HepG2 (cell line): Measurements from ENCODE around the gene SLC2A10. TPM values are rescaled to one million over a fixed set of nuclear protein-coding genes. Genes with fewer than 3 reads are reported as not detected.

Experiments
- ADNP ChIP-seq: sonication (generic); formaldehyde crosslinking; IDR thresholded peaks from 2 replicates; pipeline ENCODE4 v1.4.0; 2020; ENCODE audit warnings: missing genetic modification reagents
- CBX1 ChIP-seq: IDR thresholded peaks from one replicate; pipeline ENCODE4 v1.6.1; 2016; ENCODE audit warnings: antibody characterized with exemption, low read depth
- CENPX ChIP-seq: sonication (generic); formaldehyde crosslinking; IDR thresholded peaks from 2 replicates; pipeline ENCODE4 v1.9.0; 2021; ENCODE audit warnings: mild to moderate bottlenecking, missing genetic modification reagents, moderate library complexity
- GATAD2A ChIP-seq: IDR thresholded peaks from 2 replicates; pipeline ENCODE4 v1.6.1; 2016
- HIVEP1 ChIP-seq: sonication (generic); formaldehyde crosslinking; IDR thresholded peaks from 2 replicates; pipeline ENCODE4 v1.4.0; 2020; ENCODE audit warnings: mild to moderate bottlenecking, missing genetic modification reagents
- REL ChIP-seq: sonication (generic); formaldehyde crosslinking; conservative IDR thresholded peaks from 2 replicates; pipeline ENCODE4 v1.8.0; 2022; ENCODE audit warnings: mild to moderate bottlenecking, missing genetic modification reagents, moderate library complexity
- RFX5 ChIP-seq: IDR thresholded peaks from 2 replicates; pipeline ENCODE4 v1.6.1; 2011; ENCODE audit warnings: low read depth, low read length, improper control_type of control experiment
- SMARCE1 ChIP-seq: fragments of 450-650 bp; IDR thresholded peaks from 2 replicates; pipeline ENCODE4 v1.6.1; 2017; ENCODE audit warnings: borderline replicate concordance
- SMC3 ChIP-seq: IDR thresholded peaks from 2 replicates; pipeline ENCODE4 v1.6.1; 2011; ENCODE audit warnings: low read length, improper control_type of control experiment
- SMYD3 ChIP-seq: sonication (generic); formaldehyde crosslinking; IDR thresholded peaks from 2 replicates; pipeline ENCODE4 v1.8.1; 2023; ENCODE audit warnings: mild to moderate bottlenecking, missing genetic modification reagents
- ZFP36L1 ChIP-seq: sonication (generic); formaldehyde crosslinking; IDR thresholded peaks from 2 replicates; pipeline ENCODE4 v1.8.0; 2022; ENCODE audit warnings: mild to moderate bottlenecking, missing genetic modification reagents, moderate library complexity
- ZNF232 ChIP-seq: sonication (generic); formaldehyde crosslinking; IDR thresholded peaks from 2 replicates; pipeline ENCODE4 v1.4.0; 2020; ENCODE audit warnings: missing genetic modification reagents, borderline replicate concordance
- ZNF550 ChIP-seq: sonication (generic); formaldehyde crosslinking; IDR thresholded peaks from 2 replicates; pipeline ENCODE4 v1.4.0; 2020; ENCODE audit warnings: mild to moderate bottlenecking, missing genetic modification reagents, borderline replicate concordance
- ZZZ3 ChIP-seq: sonication (generic); formaldehyde crosslinking; IDR thresholded peaks from 2 replicates; pipeline ENCODE4 v1.4.0; 2020; ENCODE audit warnings: missing genetic modification reagents, mild to moderate bottlenecking, borderline replicate concordance
- polyA plus RNA-seq, 8 experiments: library from polyadenylated mRNA; depleted of rRNA in 3 of 8; stranded (reverse) in 7 of 8; unstranded in 1 of 8; fragments of >200 nt; fragmentation: Illumina TruSeq in 4 of 8; extraction: Trizol in 4 of 8; gene quantifications; 2 replicates each; pipeline versions ENCODE4 v1.2.1 to v1.2.3, GENCODE V29; 2011 to 2016; ENCODE audit warnings: low read depth in 4 of 8, missing spikeins in 1 of 8, mixed read lengths in 1 of 8; ENCODE audit not compliant: insufficient read depth in 1 of 8
- total RNA-seq, 5 experiments: library from RNA; depleted of rRNA; stranded (reverse); fragments of >200 nt; fragmentation: Illumina TruSeq; extraction: Trizol; gene quantifications; 2 replicates each; pipeline ENCODE4 v1.2.3, GENCODE V29; 2016; ENCODE audit warnings: low read depth in 1 of 5
- TF ChIP-seq, protein P1 (sequence below): sonication (generic); formaldehyde crosslinking; IDR thresholded peaks from 2 replicates; pipeline ENCODE4 v1.4.0; 2020; ENCODE audit warnings: mild to moderate bottlenecking, missing genetic modification reagents
- TF ChIP-seq, protein P2 (sequence below): sonication (generic); formaldehyde crosslinking; IDR thresholded peaks from 2 replicates; pipeline ENCODE4 v1.9.0; 2021; ENCODE audit warnings: missing genetic modification reagents, borderline replicate concordance
- TF ChIP-seq, protein P3 (sequence below): IDR thresholded peaks from 2 replicates; pipeline ENCODE4 v1.6.1; 2016; ENCODE audit warnings: mild to moderate bottlenecking, missing biosample characterization, missing genetic modification reagents
- TF ChIP-seq, protein P4 (sequence below): sonication (generic); formaldehyde crosslinking; IDR thresholded peaks from 2 replicates; pipeline ENCODE4 v1.5.0; 2020; ENCODE audit warnings: mild to moderate bottlenecking, missing genetic modification reagents
- TF ChIP-seq, protein P5 (sequence below): sonication (generic); formaldehyde crosslinking; IDR thresholded peaks from 2 replicates; pipeline ENCODE4 v1.4.0; 2020; ENCODE audit warnings: mild to moderate bottlenecking, missing genetic modification reagents, borderline replicate concordance

Gene SLC2A10
- total and polyA plus RNA-seq, 2 of the 13 experiments (the other 11 are each of a cell fraction or from before 2014, with no cell fraction given) = 16.0 to 18.4 TPM

DNA sequence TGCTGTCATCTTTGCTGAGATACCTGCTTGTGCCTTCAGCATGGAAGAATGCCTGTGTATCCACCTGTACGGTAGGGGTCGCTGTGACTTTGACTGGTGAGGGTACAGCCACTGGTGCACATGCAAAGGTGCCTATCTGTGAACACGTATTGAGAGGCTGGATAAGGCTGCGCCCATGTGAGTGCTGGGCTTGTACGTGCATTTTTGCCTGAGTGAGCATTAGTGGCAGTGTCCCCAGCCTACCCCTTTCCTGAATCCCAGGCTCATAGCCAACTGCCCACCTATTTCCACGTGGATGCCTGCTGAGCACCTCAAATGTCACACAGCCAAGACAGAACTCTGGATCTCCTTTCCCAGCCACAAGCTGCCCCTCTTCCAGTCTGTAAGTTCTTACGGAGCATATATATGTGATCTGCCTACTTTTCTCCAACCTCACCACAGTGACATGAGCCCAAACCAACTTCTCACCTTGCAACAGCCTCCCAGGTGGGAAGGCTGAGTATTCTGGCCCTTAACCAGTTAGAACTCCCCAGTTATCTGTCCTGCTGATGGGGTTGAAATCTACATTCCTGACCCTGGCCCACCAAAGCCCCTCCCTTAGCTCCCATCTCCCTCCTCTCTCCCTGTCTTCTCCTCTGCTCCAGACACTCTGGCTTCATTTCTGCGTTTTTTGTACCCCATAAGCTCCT, 1.1 kb upstream of the SLC2A10 start (continued):
- TF ChIP-seq, protein P1, sequence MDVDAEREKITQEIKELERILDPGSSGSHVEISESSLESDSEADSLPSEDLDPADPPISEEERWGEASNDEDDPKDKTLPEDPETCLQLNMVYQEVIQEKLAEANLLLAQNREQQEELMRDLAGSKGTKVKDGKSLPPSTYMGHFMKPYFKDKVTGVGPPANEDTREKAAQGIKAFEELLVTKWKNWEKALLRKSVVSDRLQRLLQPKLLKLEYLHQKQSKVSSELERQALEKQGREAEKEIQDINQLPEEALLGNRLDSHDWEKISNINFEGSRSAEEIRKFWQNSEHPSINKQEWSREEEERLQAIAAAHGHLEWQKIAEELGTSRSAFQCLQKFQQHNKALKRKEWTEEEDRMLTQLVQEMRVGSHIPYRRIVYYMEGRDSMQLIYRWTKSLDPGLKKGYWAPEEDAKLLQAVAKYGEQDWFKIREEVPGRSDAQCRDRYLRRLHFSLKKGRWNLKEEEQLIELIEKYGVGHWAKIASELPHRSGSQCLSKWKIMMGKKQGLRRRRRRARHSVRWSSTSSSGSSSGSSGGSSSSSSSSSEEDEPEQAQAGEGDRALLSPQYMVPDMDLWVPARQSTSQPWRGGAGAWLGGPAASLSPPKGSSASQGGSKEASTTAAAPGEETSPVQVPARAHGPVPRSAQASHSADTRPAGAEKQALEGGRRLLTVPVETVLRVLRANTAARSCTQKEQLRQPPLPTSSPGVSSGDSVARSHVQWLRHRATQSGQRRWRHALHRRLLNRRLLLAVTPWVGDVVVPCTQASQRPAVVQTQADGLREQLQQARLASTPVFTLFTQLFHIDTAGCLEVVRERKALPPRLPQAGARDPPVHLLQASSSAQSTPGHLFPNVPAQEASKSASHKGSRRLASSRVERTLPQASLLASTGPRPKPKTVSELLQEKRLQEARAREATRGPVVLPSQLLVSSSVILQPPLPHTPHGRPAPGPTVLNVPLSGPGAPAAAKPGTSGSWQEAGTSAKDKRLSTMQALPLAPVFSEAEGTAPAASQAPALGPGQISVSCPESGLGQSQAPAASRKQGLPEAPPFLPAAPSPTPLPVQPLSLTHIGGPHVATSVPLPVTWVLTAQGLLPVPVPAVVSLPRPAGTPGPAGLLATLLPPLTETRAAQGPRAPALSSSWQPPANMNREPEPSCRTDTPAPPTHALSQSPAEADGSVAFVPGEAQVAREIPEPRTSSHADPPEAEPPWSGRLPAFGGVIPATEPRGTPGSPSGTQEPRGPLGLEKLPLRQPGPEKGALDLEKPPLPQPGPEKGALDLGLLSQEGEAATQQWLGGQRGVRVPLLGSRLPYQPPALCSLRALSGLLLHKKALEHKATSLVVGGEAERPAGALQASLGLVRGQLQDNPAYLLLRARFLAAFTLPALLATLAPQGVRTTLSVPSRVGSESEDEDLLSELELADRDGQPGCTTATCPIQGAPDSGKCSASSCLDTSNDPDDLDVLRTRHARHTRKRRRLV = no peak
- no peak for TF ChIP-seq REL (CRISPR knock-in tag)
- TF ChIP-seq ADNP = no peak
- TF ChIP-seq, protein P2, sequence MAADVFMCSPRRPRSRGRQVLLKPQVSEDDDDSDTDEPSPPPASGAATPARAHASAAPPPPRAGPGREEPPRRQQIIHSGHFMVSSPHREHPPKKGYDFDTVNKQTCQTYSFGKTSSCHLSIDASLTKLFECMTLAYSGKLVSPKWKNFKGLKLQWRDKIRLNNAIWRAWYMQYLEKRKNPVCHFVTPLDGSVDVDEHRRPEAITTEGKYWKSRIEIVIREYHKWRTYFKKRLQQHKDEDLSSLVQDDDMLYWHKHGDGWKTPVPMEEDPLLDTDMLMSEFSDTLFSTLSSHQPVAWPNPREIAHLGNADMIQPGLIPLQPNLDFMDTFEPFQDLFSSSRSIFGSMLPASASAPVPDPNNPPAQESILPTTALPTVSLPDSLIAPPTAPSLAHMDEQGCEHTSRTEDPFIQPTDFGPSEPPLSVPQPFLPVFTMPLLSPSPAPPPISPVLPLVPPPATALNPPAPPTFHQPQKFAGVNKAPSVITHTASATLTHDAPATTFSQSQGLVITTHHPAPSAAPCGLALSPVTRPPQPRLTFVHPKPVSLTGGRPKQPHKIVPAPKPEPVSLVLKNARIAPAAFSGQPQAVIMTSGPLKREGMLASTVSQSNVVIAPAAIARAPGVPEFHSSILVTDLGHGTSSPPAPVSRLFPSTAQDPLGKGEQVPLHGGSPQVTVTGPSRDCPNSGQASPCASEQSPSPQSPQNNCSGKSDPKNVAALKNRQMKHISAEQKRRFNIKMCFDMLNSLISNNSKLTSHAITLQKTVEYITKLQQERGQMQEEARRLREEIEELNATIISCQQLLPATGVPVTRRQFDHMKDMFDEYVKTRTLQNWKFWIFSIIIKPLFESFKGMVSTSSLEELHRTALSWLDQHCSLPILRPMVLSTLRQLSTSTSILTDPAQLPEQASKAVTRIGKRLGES = no peak
- no peak for TF ChIP-seq SMARCE1
- peak; percentile 75 for TF ChIP-seq HIVEP1
- TF ChIP-seq GATAD2A = peak; percentile 80
- TF ChIP-seq SMYD3 (CRISPR knock-in tag) = no peak
- 0 out of 2 replicates have a peak, but pooled peaks have one; percentile 38 for TF ChIP-seq ZFP36L1
- no peak for TF ChIP-seq SMC3
- TF ChIP-seq ZNF550 (CRISPR knock-in tag) = no peak
- no peak for TF ChIP-seq RFX5
- TF ChIP-seq CBX1 = peak; percentile 94
- TF ChIP-seq, protein P3, sequence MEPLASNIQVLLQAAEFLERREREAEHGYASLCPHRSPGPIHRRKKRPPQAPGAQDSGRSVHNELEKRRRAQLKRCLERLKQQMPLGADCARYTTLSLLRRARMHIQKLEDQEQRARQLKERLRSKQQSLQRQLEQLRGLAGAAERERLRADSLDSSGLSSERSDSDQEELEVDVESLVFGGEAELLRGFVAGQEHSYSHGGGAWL (CRISPR knock-in tag) = peak; percentile 72; the same call in 1 of the 2 replicates
- no peak for TF ChIP-seq CENPX (CRISPR knock-in tag)
- no peak; the same call in 1 of the 2 replicates for TF ChIP-seq ZNF232 (CRISPR knock-in tag)
- TF ChIP-seq, protein P4, sequence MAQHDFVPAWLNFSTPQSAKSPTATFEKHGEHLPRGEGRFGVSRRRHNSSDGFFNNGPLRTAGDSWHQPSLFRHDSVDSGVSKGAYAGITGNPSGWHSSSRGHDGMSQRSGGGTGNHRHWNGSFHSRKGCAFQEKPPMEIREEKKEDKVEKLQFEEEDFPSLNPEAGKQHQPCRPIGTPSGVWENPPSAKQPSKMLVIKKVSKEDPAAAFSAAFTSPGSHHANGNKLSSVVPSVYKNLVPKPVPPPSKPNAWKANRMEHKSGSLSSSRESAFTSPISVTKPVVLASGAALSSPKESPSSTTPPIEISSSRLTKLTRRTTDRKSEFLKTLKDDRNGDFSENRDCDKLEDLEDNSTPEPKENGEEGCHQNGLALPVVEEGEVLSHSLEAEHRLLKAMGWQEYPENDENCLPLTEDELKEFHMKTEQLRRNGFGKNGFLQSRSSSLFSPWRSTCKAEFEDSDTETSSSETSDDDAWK (CRISPR knock-in tag) = no peak
- peak; percentile 80; the same call in 1 of the 2 replicates for TF ChIP-seq ZZZ3 (CRISPR knock-in tag)
- TF ChIP-seq, protein P5, sequence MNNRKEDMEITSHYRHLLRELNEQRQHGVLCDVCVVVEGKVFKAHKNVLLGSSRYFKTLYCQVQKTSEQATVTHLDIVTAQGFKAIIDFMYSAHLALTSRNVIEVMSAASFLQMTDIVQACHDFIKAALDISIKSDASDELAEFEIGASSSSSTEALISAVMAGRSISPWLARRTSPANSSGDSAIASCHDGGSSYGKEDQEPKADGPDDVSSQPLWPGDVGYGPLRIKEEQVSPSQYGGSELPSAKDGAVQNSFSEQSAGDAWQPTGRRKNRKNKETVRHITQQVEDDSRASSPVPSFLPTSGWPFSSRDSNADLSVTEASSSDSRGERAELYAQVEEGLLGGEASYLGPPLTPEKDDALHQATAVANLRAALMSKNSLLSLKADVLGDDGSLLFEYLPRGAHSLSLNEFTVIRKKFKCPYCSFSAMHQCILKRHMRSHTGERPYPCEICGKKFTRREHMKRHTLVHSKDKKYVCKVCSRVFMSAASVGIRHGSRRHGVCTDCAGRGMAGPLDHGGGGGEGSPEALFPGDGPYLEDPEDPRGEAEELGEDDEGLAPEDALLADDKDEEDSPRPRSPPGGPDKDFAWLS (CRISPR knock-in tag) = no peak; the same call in 1 of the 2 replicates
